Epithelial cell of proximal tubule (primary cell): ENCODE results near the gene PCDHA6. TPM values are rescaled to one million over a fixed set of nuclear protein-coding genes. Genes with fewer than 3 reads are reported as not detected.
"Not testable (repeated sequence)": the region's sequence is repeated elsewhere in the genome, so short reads cannot be mapped to it uniquely, and the experiment has no call there.

Experiments used
- DNase-seq: peaks from one replicate; pipeline ENCODE4 v3.0.0-alpha.2; 2011; ENCODE audit warnings: low read depth
- H3K4me3 ChIP-seq: 2 replicates; pipeline ENCODE4 v1.5.1; 2011; ENCODE audit warnings: low read depth, mild to moderate bottlenecking, low read length
- total RNA-seq: library from RNA; depleted of rRNA; stranded (reverse); fragments of >200 nt; gene quantifications from 2 replicates; pipeline ENCODE4 v1.2.3, GENCODE V29; 2015
- TF ChIP-seq, protein P1 (sequence below): conservative IDR thresholded peaks from 2 replicates; pipeline ENCODE4 v1.5.1; 2012; ENCODE audit warnings: low read depth, mild to moderate bottlenecking, low read length

The PCDHA6 gene
- total RNA-seq, 1 donor from 2014 or later = not detected

DNA sequence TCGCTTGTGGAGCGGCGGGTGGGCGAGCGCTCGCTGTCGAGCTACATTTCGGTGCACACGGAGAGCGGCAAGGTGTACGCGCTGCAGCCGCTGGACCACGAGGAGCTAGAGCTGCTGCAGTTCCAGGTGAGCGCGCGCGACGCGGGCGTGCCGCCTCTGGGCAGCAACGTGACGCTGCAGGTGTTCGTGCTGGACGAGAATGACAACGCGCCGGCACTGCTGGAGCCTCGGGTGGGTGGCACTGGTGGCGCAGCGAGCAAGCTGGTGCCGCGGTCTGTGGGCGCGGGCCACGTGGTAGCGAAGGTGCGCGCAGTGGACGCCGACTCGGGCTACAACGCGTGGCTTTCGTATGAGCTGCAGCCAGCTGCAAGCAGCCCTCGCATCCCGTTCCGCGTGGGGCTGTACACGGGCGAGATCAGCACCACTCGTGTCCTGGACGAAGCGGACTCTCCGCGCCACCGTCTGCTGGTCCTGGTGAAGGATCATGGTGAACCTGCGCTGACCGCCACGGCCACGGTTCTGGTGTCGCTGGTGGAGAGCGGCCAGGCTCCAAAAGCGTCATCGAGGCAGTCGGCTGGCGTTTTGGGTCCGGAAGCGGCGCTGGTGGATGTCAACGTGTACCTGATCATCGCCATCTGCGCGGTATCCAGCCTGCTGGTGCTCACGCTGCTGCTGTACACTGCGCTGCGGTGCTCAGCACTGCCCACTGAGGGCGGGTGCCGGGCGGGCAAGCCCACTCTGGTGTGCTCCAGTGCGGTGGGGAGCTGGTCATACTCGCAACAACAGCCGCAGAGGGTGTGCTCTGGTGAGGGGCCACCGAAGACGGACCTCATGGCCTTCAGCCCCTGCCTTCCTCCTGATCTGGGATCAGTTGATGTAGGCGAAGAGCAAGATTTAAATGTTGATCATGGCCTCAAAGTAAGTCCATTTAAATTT, 15.3 kb downstream of the PCDHA6 start:
- no peak for DNase-seq
- TF ChIP-seq, protein P1, sequence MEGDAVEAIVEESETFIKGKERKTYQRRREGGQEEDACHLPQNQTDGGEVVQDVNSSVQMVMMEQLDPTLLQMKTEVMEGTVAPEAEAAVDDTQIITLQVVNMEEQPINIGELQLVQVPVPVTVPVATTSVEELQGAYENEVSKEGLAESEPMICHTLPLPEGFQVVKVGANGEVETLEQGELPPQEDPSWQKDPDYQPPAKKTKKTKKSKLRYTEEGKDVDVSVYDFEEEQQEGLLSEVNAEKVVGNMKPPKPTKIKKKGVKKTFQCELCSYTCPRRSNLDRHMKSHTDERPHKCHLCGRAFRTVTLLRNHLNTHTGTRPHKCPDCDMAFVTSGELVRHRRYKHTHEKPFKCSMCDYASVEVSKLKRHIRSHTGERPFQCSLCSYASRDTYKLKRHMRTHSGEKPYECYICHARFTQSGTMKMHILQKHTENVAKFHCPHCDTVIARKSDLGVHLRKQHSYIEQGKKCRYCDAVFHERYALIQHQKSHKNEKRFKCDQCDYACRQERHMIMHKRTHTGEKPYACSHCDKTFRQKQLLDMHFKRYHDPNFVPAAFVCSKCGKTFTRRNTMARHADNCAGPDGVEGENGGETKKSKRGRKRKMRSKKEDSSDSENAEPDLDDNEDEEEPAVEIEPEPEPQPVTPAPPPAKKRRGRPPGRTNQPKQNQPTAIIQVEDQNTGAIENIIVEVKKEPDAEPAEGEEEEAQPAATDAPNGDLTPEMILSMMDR = no peak
- no peak overlapping the region for H3K4me3 ChIP-seq

DNA sequence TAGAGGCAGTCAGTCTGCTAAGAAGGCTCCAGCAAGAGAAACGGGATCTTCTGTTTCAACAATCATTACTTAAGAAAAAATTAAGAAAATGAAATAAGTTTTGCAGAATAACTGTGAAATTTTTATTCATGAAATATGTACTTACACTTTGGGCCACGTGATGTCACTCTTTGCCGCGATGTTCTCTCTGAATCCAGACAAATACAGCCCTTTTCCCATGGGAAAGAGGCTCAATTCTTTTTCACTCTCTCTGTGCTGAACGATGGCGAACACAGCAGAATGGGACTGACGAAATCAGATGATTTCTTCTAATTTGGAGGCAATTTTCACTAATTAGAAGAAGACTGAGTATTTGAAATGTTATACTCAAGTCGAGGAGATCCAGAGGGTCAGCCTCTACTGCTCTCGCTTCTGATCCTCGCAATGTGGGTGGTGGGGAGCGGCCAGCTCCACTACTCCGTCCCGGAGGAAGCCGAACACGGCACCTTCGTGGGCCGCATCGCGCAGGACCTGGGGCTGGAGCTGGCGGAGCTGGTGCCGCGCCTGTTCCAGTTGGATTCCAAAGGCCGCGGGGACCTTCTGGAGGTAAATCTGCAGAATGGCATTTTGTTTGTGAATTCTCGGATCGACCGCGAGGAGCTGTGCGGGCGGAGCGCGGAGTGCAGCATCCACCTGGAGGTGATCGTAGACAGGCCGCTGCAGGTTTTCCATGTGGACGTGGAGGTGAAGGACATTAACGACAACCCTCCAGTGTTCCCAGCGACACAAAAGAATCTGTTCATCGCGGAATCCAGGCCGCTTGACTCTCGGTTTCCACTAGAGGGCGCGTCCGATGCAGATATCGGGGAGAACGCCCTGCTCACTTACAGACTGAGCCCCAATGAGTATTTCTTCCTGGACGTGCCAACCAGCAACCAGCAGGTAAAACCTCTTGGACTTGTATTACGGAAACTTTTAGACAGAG, 20.7 kb downstream of the PCDHA6 start, which contains the start of gene PCDHA9:
TSS of gene PCDHA9 (plus strand) at position 244 of the 964 bp plus-strand sequence. CDS start at position 358, 114 bp downstream.
- not testable (repeated sequence) for H3K4me3 ChIP-seq, DNase-seq

DNA sequence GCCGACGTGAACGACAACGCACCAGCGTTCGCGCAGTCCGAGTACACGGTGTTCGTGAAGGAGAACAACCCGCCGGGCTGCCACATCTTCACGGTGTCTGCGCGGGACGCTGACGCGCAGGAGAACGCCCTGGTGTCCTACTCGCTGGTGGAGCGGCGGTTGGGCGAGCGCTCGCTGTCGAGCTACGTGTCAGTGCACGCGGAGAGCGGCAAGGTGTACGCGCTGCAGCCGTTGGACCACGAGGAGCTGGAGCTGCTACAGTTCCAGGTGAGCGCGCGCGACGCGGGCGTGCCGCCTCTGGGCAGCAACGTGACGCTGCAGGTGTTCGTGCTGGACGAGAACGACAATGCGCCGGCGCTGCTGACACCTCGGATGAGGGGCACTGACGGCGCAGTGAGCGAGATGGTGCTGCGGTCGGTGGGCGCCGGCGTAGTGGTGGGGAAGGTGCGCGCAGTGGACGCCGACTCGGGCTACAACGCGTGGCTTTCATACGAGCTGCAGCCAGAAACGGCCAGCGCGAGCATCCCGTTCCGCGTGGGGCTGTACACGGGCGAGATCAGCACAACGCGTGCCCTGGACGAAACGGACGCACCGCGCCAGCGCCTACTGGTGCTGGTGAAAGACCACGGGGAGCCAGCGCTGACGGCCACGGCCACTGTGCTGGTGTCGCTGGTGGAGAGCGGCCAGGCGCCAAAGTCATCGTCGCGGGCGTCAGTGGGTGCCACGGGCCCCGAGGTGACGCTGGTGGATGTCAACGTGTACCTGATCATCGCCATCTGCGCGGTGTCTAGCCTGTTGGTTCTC, 22.3 kb downstream of the PCDHA6 start:
- not testable (repeated sequence) for DNase-seq, H3K4me3 ChIP-seq

DNA sequence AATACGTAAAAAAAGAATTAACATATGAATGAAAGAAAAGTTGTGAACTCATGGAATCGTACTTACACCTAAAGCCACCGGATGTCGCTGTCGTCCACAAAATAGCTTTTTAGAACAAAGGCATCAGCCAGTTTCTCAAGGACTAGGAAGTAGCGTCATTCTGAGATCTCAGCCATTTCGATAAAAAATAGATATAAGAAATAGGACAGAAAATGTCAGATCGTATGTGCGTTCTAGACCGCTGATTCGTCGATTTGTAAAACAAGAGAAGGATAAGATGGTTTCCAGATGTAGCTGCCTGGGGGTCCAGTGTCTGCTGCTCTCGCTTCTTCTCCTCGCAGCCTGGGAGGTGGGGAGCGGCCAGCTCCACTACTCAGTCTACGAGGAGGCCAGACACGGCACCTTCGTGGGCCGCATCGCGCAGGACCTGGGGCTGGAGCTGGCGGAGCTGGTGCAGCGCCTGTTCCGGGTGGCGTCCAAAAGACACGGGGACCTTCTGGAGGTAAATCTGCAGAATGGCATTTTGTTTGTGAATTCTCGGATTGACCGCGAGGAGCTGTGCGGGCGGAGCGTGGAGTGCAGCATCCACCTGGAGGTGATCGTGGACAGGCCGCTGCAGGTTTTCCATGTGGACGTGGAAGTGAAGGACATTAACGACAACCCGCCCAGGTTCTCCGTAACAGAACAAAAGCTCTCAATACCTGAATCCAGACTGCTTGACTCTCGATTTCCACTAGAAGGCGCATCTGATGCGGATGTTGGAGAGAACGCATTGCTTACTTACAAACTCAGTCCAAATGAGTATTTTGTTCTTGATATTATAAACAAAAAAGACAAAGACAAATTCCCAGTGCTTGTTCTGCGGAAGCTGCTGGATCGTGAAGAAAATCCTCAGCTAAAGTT, 28.3 kb downstream of the PCDHA6 start, which contains the start of gene PCDHA10:
TSS of gene PCDHA10 (plus strand) at position 126 of the 903 bp plus-strand sequence. CDS start at position 278, 152 bp downstream.
- peak within 1 kb of the TSS; percentile 44 for H3K4me3 ChIP-seq
- DNase-seq = no peak
- TF ChIP-seq, protein P1 = peak; percentile 39

DNA sequence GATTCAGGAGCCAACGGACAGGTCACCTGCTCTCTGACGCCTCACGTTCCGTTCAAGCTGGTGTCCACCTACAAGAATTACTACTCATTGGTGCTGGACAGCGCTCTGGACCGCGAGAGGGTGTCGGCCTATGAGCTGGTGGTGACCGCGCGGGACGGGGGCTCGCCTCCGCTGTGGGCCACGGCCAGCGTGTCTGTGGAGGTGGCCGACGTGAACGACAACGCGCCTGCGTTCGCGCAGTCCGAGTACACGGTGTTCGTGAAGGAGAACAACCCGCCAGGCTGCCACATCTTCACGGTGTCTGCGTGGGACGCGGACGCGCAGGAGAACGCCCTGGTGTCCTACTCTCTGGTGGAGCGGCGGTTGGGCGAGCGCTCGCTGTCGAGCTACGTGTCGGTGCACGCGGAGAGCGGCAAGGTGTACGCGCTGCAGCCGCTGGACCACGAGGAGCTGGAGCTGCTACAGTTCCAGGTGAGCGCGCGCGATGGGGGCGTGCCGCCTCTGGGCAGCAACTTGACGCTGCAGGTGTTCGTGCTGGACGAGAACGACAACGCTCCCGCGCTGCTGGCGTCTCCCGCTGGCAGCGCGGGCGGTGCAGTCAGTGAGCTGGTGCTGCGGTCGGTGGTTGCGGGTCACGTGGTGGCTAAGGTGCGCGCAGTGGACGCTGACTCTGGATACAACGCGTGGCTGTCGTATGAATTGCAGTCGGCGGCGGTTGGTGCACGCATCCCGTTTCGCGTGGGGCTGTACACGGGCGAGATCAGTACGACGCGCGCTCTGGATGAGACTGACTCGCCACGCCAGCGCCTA, 29.6 kb downstream of the PCDHA6 start:
- DNase-seq = no peak
- H3K4me3 ChIP-seq = no peak overlapping the region
- TF ChIP-seq, protein P1 = no peak

DNA sequence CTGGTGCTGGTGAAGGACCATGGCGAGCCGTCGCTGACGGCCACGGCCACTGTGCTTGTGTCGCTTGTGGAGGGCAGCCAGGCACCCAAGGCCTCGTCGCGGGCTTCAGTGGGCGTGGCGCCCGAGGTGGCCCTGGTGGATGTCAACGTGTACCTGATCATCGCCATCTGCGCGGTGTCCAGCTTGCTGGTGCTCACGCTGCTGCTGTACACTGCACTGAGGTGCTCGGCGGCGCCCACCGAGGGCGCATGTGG, 30.2 kb downstream of the PCDHA6 start:
- TF ChIP-seq, protein P1 = no peak
- no peak overlapping the region for H3K4me3 ChIP-seq
- DNase-seq = no peak
